ENCODE data around the gene CST3.
"Not testable (repeated sequence)": the region's sequence is repeated elsewhere in the genome, so short reads cannot be mapped to it uniquely, and the experiment has no call there.

The CST3 gene

DNA sequence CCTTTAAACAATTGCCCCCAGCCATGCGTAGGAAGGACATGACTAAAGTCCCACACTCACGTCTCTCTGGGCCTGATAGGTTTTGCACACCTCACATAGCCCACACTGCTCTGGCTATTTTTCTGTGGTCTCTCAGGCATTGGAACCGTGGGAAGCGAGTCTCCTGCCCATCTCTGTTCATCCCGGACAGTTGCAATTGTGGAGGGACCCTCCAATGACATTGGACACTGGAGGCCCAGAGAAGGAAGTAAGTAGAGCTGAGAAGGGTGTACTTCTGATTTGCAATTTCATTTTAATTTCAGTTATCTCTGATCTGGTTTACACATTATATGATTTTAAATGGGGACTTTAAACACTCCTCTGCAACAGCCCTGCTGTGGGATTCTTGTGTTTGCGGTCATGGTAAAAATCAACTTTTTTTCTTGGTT lies 23.3 kb upstream of the CST3 start:
- DNase-seq = no peak

DNA sequence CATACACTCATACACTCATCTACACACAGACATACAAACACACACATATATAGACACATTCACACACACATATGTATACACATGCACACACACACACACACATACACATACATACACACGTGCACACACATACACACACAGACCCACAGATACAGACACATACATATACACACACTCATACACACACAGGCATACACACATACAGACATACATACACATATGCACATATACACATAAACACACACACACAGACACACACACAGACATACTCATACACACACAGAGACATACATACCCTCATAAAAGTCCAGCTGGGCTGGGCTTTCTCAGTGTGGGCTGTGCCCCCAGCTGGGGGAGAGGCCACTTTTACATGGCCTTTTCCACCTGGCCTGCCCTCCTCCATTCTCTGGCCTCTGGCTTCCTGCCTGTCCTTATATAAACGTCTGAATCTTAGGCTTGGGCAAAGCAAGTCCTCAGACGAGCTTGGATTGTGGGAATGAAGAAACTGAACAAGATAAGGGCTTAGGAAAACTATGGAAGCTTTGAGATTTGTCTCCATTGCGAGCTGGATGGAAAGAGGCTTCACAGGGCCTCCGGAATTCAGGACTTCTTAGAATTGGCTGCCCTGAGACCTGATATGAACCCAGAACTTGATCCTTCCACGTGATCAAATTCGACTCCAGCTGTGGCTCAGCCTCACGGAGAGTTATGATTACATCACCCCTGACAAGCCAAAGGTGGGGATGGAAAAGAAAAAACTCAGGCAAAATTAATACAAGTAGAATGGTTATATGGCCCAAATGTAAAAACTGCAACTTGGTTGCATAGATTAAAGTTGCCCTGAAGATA lies 22.5 kb upstream of the CST3 start:
- DNase-seq = no peak

DNA sequence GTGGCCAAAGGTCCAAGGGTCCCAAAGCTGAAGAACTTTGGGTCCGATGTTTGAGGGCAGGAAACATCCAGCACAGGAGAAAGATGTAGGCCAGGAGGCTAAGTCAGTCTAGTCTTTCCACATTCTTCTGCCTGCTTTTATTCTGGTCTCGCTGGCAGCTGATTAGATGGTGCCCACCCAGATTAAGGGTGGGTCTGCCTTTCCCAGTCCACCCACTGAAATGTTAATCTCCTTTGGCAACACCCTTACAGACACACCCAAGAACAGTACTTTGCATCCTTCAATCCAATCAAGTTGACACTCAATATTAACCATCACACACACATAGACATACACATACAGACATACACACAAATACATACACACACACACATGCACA lies 21.8 kb upstream of the CST3 start:
- not testable (repeated sequence) for DNase-seq

DNA sequence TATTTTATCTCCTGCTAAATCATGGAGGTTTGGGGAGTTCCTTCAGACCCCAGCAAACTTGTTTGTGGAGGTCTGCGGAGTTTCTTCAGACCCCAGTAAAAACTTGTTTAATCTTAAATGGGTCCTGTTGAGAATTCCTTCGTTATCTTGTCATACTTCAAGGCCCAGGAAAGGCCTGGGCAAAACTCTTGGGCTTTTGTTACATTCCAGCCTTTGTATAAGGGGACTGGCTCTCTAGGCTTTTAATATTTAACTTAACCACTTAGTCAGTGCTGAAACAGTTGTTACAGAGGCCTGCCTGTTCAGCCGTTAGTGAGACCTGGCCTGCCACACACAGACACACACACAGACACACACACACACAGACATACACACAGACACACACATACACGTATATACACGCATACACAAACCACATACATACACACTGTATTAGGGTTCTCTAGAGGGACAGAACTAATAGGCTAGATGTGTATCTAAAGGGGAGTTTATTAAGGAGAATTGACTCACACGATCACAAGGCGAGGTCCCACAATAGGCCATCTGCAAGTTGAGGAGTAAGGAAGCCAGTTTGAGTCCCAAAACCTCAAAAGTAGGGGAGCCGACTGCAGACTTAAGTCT lies 21.3 kb upstream of the CST3 start:
- DNase-seq = no peak

- DNase-seq = no peak
These were observed 20.6 kb upstream of the CST3 start for GRCh38 chr20:23658336-23658735.

GRCh38 chr20:23657202-23657601 lies 19.4 kb upstream of the CST3 start:
- no peak for DNase-seq

DNA sequence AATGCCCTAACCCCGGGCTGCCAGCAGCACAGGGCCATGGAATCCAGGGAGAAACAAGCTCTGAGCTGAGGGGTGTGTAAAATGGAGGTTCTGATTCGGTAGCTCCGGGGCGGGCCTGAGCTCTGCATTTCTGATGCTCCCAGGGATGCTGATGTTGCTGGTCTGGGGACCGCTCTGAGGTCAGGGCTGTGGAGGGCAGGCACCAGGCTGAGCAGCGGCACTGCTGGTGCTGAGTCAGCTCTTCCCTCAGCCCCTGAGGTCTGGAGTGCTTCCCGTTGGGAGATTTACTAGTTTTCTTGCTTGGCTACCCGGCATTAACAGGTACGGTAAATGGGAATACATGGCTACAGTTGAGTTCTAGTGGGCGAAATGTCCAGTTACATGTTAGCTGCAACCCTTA lies 18.6 kb upstream of the CST3 start:
- no peak for DNase-seq

GRCh38 chr20:23655491-23656211 lies 17.9 kb upstream of the CST3 start:
- DNase-seq = no peak

- no peak for DNase-seq
These were observed 17.0 kb upstream of the CST3 start for GRCh38 chr20:23654717-23655116.

DNA sequence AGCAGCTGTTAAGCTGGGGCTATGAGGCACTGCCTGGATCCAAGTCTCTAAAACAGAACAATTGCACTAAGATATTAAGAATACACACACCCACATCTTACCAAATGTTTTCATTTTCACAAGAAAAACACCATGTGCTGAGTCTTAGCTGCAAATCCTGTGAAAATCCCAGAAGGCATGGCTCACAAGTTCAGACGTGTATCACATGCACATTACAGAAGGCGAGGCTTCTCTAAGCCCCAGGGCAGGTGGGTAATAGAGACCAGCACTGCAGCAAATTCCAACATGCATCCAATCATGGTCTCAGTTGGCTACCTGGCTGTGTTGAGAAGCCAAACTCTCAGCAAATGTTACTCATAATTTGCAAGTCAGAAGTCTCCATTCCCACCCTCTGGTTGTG lies 16.2 kb upstream of the CST3 start:
- no peak for DNase-seq

DNA sequence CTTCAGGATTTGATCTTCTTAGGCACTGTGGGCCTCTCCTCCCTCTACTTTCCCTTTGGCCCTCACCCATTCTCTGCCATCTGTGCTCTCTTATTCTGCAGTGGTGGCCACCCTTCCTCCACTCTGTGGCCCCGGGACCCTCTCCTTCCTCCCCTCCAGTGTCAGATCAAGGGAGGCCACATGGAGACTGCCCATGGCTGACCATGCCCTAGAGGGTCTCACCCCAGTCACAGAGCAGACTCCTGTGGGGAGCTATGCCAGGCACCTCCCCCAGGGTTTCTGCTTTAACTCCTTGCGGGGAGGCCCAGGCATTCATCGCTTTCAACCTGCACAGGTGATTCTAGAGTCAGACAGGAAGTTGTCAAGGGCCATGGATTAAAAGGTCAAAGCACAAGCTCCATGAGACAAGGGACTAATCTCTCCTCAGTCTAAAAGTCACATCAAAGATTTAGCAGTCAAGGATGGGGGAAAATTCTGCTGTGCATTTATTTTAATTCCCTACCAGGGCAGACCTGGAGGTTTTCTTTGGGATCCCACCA lies 15.7 kb upstream of the CST3 start:
- no peak for DNase-seq

- no peak for DNase-seq
These were observed 15.2 kb upstream of the CST3 start for GRCh38 chr20:23652926-23653325.

DNA sequence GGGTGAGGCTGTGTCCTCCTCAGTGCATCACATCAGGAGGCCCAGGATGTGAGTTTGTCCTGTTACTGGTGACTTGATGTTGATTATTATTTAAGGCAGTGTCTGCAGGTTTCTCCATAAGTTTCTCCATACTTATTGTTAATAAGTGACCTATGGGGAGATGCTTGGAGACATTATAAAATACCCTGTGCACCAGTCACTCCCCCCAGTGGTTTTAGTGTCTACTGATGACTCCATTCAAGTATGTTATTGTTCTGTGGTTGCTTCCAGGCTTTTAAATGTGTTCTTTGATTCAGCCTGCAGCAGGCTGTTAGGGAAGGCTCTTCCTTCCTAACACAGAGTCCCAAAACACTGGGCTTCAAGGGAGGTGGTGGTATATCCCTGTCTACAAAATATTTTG lies 14.6 kb upstream of the CST3 start:
- DNase-seq = no peak

DNA sequence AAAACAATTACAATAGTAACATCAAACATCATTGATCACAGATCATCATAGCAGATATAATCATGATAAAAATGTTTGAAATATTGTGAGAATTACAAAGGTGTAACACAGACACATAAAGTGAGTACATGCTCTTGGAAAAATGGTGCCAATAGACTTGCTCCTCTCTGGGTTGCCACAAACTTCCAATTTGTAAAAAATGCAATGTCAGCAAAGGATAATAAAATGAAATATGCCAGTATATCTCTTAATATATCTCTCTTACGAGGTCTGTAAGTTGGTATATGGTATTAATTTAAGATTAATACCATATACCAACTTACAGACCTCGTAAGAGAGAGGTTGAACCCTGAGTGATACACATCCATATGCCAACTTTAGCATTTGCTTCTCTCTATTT lies 13.4 kb upstream of the CST3 start:
- DNase-seq = no peak

GRCh38 chr20:23649830-23650417 lies 12.2 kb upstream of the CST3 start:
- no peak for DNase-seq

DNA sequence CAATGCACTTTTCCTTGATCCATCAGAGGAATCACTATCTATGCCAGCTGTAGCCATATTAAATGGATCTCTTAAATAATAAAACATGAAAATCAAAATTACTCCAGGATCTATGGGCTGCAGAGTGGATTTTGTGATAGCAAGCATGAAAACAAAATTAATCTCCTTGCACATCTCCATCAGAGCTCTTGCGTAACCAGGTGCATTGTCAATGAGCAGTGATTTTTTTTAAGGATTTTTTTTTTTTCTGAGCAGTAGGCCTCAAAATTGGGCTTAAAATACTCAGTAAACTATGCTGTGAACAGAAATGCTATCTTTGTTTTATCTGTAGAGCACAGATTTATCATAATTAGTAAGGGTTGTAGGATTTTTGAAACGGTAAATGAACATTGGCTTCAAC lies 11.5 kb upstream of the CST3 start:
- no peak for DNase-seq

DNA sequence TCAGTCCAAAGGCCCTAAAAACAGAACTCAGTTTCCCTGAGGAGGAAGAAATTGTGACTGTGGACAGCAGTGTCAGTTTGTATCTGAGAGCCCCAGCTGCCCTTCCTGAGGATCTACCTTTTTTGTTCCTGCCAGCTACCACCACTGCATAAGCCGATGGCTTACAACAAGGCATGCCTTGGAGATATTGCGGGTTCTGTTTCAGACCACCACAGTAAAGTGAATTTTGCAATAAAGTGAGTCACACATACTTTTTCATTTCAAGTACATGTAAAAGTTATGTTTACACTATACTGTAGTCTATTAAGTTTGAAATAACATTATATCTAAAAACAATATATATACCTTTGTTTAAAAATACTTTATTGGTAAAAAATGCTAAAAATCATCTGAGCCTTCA lies 9.6 kb upstream of the CST3 start:
- DNase-seq = no peak

- DNase-seq = no peak
These were observed 8.5 kb upstream of the CST3 start for GRCh38 chr20:23646106-23646873.

- no peak for DNase-seq
These were observed 7.8 kb upstream of the CST3 start for GRCh38 chr20:23645575-23645974.

DNA sequence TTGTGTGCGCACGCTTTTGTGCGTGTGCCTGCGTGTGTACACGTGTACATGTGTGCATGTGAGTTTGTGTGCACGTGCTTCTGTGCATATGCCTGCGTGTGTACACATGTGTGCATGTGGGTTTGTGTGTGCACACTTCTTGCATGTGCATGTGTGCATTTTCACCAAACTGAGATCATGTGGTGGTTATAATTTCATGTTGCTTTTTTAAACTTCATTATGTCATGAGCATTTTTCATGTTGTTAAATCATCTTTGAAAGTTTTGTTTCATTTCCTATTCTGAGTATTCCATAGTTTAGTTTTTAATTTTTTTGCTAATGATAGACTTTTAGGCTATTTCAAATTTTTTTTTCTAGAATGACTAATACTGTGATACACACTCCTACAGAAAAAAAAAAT lies 6.4 kb upstream of the CST3 start:
- DNase-seq = no peak

- DNase-seq = no peak
These were observed 5.9 kb upstream of the CST3 start for GRCh38 chr20:23643659-23644058.

- no peak for DNase-seq
These were observed 4.4 kb upstream of the CST3 start for GRCh38 chr20:23641936-23642751.

Data from activated gamma-delta T cell (primary cell).